Colon (tissue), 2 donors: ENCODE results near the gene ZNF616.
"Not testable (repeated sequence)": the region's sequence is repeated elsewhere in the genome, so short reads cannot be mapped to it uniquely, and the experiment has no call there.

Experiments used
- FAIRE-seq: peaks from 2 replicates; lab custom pipeline; 2012; peaks lifted over from hg19 to GRCh38; lab: Jason Lieb, UNC
- donor health status: control.
- donor health status: control.

ZNF616 gene

DNA sequence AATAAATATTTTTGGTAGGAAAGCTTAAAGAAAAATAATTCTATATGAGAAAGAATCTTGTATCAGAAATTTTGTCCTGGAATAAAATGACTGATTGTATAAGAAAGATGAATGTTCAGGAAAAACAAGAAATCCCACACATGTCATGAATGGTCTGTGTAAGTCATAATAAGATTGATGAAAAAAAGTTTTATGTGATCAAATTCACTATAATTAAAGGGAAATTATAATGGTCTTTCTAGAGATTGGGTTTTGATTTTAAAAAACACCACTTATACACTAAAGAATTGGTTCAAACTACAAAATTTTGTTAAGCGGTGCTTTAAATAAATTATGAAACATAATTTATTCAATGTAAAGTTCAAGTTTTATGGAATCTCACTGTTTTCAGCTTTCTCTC lies 37.0 kb downstream of the ZNF616 start:
- no peak for FAIRE-seq

GRCh38 chr19:52101866-52102562 lies 37.7 kb downstream of the ZNF616 start:
- FAIRE-seq = no peak

DNA sequence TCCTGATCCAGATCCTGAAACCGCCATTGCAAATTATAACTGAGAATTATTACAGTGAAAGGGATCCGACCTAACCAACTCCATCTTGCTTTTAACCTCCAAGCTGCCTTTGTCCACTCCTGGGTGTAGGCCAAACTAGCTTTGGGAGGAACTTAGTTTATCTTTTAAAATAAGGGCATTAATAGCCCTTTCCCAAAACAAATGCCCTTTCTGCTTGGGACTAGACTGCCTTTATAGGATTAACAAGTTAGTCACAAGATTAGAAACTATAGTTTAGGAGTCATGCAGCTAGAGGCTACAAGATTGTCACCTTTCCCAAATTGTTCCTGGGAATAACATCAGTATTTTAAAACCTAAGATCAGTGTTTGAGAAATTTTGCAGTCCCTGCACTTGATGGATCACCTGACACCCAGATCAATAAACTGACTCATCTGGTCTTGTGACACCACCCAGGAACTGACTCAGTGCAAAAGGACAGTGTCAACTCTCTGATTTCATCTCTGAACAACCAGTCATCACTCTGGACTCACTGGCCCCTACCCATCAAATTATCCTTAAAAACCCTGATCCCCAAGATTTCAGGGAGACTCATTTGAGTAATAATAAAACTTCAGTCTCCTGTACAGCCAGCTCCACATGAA lies 40.1 kb downstream of the ZNF616 start:
- no peak for FAIRE-seq

GRCh38 chr19:52096416-52096815 lies 43.3 kb downstream of the ZNF616 start:
- FAIRE-seq = not testable (repeated sequence)

GRCh38 chr19:52095172-52096014 lies 44.3 kb downstream of the ZNF616 start, which contains the start of gene ZNF841:
ZNF841 (minus strand) TSS chr19:52095765; CDS start chr19:52084801, 10,964 bp downstream.
- no peak for FAIRE-seq

DNA sequence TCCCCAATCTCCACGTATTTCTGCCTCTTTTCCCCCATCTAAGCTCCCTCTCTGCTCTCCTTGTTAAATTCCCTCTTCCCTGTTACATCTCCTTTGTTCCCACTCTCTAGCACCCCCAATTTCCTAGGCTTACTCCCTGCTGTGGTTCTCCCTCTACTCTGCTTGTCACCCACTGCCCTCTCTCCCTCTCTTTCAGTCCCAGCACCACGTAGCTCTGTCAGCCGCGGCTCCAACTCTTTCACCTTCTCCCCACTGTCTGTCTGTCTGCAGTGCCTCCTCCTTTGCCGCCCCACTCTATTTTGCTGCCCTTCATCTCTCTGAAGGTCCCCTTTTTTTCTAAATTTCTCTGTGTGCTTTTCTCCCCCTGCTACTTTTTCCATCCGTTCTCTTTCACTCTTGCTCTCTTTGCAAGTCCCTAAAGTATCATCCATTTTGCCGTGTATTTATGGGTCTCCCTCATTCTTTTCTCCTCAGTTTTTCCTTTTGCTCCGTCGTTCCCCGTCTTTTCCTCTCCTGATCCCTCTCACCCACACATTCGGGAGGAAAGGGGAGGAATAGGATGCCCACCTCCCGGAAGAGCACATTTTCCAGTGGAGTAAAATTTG lies 45.1 kb downstream of the ZNF616 start:
- FAIRE-seq = no peak

DNA sequence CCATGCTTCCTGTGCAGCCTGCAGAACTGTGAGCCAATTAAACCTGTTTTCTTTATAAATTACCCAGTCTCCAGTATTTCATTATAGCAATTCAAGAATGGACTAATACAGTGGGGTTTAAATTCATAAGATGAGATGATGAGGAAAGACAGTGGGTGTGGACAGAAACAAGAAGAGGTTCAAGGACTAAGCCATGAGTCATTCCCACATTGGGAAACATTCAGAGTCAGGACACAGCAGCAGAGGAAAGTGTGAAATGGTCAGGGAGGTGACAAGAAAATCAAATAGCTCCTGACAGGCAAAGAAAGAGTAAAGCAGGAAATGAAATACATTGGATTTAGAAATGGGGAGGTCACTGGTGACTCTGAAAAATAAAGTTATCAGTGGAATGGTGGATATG lies 53.3 kb downstream of the ZNF616 start:
- no peak for FAIRE-seq

DNA sequence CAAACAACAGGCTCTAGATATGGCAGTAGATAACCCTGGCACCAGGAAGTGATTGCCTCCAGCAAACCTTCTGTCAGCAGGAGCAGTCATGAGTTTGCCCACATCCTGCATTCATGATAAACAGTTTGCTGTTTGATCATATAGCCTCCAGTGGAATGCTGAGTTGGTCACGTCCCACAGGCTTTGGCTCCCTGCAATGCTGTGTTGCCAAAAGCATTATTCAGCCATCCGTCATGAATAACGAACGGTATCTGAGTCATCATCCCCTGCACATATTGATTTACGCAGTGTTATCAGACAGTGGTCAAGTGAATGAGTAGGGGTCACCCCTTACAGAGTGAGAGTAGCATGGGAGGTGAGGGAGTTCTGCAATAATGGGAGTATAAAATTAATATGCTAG lies 69.2 kb downstream of the ZNF616 start:
- no peak for FAIRE-seq

- no peak for FAIRE-seq
Measured at GRCh38 chr19:52069653-52070052, 70.1 kb downstream of the ZNF616 start.

DNA sequence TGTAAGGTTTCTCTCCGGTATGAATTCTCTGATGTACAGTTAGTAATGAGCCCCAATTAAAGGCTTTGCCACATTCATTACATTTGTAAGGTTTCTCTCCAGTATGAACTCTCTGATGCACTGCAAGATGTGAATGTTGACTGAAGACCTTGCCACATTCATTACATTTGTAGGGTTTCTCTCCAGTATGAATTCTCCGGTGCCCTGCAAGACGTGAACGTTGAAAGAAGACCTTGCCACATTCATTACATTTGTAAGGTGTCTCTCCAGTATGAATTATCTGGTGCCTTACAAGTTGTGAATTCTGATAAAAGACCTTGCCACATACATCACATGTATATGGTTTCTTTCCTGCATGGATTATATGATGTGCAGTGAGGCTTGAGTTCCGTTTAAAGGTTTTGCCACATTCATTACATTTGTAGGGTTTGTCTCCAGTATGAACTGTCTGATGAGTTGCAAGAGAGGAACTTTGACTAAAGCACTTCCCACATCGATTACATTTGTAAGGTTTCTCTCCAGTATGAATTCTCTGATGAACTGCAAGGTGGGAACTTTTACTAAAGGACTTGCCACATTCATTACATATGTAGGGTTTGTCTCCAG lies 73.4 kb downstream of the ZNF616 start:
- no peak for FAIRE-seq

DNA sequence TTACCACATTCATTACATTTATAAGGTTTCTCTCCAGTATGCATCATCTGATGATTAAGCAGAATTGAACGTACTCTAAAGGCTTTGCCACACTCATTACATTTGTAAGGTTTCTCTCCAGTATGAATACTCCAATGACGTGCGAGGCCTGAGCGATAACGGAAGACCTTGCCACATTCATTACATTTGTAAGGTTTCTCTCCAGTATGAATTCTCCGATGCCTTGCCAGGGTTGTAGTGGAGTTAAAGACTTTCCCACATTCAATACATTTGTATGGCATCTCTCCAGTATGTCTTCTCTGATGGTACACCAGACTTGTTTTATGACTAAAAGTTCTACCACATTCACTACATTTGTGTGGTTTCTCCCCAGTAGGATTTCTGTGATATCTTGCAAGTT lies 74.3 kb downstream of the ZNF616 start:
- FAIRE-seq = no peak
